Neural progenitor cell (in vitro differentiated cells): ENCODE measurements around the gene FBLN5.

Experiments
- CTCF ChIP-seq: fragments of 200-600 bp; sonication (generic); IDR thresholded peaks from 2 replicates; pipeline ENCODE4 v1.5.1; 2017; ENCODE audit warnings: antibody characterized with exemption, mild to moderate bottlenecking
- EZH2 ChIP-seq: fragments of 200-600 bp; sonication (generic); IDR thresholded peaks from 2 replicates; pipeline ENCODE4 v1.6.1; 2017; ENCODE audit warnings: antibody characterized with exemption, mild to moderate bottlenecking, moderate library complexity

GRCh38 chr14:91869556-91869955, 77.9 kb downstream of the FBLN5 start:
- TF ChIP-seq CTCF (no peak), EZH2 (no peak)
